ENCODE results near the gene KIF25.

The KIF25 gene

DNA sequence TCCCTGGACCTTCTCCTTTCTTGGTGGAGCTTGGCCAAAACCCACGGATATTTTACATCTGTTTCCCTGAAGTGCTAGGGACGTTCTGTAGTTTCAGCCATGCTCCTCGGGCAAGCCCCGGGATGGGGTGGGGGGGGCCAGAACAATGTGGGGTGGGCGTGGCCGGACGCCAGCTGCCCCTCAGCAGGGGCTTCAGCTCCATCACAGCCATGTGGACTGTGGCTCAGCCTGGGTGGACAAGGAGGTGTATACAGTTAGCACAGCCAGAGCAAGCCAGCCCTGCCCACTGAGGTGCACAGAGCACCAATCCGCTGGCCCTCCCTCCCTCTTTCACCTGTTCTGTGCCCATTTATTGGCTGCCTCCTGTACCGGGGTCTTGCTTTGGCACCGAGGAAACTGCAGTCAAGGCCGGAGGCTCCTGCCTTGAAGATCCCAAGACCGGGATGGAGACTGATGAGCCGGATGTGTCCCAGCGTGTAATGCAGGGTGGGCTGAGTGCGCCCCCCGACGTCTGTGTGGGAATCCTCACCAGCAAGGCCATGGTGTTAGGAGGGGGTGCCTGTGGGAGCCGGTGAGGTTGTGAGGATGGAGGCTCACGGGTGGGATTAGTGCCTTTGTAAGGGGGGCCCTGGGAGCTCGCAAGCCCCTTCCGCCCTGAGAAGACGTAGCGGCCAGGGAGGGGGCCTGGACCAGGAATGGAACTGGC is 53.6 kb downstream of the KIF25 start:
- DNase-seq (no peak), ATAC-seq (no peak)

DNA sequence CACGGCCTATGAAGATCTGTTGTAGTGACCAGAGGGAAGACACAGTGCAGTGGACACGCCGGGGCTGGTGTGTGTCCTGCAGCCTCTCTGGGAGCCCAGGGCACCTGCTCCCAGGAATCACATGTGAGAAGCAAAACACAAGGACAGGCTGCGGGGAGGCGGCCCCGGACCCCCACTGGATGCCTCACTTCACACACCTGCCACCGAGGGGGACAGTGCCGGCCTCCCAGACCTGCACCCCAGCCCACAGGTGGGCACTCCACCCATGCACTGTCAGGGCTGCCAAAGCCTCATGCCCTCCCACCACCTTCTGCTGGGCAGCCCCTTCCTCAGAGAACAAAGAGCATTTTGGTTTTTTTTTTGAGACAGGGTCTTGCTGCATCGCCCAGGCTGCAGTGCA is 54.2 kb downstream of the KIF25 start:
- DNase-seq (no peak), ATAC-seq (no peak)

DNA sequence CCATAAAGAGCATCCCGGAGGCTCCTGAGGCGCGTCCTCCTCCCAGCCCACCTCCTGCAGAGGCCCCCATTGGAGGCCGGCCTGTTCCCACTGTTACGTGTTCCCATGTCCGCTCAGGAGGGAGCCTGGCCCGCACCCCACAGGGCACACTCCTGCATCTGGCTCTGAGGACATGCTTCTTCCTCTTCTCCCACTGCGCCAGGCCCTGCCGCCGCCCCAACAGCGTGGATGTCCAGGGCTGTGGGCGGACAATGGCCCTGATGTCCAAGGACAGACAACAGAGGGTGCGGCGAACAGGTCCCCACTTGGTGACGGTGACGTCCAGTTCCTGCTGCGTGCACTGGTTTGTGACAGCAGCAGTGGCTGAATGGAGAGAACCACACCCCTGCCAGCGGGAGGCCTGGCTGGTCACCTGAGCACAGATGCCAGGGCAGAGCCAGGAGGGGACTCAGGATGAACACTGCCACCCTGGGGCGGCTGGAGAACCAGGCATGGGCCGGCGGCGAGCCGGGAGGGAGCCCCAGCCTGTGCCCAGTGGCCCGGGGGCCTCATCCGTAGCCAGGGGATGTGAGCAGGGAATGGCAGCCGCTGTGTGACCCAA is 54.9 kb downstream of the KIF25 start:
- DNase-seq (no peak), ATAC-seq (no peak)

- ATAC-seq (no peak), DNase-seq (no peak)
These were observed 55.9 kb downstream of the KIF25 start for GRCh38 chr6:168053086-168053956.

DNA sequence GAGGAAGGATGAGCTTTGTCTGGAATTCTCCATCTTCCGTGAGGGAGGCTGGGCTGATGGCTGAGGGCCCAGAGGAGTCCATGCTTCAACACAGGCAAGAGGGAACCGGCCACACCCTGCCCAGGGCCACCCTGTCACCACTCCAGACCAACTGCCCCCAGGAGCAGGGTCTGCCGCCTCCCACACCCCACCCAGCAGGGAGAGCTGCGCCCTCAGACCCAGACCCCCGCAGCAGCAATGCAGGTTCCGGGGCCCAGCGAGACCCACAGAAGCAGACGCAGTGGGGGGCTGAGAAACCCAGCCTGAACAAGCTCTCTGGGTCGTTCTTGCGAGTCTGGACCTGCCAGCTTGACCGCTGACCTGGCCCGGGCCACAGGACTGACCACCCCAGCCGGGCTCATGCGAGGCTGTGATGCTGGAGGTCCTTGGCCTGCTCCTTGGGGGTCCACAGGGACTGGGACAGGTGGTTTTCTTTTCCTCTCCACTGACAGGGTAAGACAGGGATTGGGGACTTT is 56.5 kb downstream of the KIF25 start:
- DNase-seq, result no peak
- no peak for ATAC-seq

GRCh38 chr6:168054765-168055560 is 57.5 kb downstream of the KIF25 start:
- ATAC-seq, result no peak
- no peak for DNase-seq

- ATAC-seq, result no peak
- DNase-seq, result no peak
These were observed 58.4 kb downstream of the KIF25 start for GRCh38 chr6:168055696-168056489.

DNA sequence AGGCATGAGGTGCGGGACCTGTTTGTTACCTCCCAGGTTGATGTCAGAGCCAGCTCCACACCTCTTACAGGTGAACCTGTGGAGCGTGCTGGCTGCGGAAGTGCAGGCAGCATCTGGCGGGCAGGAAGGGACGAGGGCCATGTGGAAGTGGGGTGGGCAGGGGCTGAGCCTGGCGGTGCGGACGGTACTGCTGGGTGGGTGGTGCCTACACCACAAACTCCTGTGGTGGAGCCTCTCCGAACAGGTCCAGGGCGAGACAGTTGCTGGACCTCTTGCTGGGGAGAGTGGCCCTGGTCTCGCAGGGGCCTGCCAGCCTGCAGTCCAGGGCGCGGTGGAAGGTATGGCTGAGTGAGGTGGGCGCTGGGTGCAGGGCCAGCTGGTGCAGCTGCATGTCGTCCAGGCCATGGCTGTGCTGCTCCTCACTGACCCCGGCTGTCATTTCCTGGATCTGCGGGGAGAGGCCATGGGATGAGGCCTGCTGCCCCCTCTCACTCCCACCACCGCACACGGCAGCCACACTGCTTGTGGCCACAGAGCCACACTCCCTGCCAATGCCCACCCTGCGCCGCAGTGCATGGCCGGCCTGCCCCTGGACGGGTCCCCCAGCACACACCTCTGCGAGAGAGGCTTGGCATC is 59.5 kb downstream of the KIF25 start:
- no peak for ATAC-seq
- DNase-seq, result no peak

GRCh38 chr6:168057836-168058235 is 60.4 kb downstream of the KIF25 start:
- ATAC-seq, result no peak
- no peak for DNase-seq

DNA sequence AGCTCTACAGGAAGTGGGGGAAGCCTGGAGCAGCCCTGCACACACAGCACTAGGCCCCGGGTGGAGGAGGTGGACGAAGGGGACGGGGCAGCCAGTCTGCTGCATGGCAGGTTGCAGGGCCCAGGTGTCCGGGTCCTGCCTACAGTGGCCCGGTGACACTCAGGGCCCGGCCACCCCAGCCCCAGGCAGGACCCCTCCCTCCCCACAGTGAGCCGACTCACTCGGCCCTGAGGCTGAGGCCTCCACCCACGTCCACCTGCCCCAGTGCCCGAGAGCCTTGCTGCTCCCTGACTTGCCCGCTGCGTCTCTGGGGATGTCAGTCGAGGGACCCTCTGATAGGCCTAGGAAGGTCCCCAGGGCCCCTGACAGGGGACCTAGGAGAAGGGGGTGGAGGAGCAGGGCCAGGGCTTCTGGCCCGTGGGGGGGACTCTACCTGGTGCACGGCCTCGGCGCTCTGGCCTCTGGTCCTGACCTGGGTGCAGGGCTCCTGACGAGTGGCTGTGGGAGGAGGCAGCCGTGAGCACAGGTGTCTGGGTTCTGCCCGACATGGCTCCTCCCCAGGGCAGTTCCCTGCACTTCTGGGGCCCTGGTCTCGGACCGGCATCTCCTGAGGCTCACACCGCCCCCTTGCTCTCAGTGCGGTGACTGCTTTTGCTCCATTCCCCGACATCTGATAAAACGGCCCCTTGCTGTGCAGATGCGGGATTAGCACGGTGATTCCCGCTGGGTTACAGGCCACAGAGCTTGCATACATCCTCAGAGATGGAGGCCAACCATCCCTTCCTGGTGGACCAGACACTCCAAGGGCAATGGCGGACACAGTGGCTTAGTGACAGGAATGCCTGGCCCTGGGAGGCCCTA is 61.5 kb downstream of the KIF25 start:
- ATAC-seq (no peak), DNase-seq (no peak)

DNA sequence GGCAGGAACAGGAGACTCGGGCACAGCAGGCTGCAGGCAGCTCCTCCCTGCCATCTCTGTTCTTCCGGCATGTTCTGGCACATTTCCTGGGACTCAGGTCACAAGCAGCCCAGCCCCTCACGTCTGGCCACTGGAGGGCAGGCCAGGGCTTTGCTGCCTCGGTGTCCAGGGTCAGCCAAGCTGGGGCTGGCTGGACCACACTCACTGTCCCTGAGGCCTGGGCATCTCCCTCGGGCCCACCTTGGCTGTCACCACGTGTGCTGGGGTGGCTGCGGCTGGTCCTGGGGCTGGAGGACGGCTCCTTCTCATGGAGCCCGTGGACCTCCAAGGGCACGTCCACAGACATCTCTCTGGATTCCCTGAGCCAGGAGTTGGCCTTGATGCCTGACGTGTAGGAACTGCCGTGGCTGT is 63.1 kb downstream of the KIF25 start:
- ATAC-seq (no peak), DNase-seq (no peak)

DNA sequence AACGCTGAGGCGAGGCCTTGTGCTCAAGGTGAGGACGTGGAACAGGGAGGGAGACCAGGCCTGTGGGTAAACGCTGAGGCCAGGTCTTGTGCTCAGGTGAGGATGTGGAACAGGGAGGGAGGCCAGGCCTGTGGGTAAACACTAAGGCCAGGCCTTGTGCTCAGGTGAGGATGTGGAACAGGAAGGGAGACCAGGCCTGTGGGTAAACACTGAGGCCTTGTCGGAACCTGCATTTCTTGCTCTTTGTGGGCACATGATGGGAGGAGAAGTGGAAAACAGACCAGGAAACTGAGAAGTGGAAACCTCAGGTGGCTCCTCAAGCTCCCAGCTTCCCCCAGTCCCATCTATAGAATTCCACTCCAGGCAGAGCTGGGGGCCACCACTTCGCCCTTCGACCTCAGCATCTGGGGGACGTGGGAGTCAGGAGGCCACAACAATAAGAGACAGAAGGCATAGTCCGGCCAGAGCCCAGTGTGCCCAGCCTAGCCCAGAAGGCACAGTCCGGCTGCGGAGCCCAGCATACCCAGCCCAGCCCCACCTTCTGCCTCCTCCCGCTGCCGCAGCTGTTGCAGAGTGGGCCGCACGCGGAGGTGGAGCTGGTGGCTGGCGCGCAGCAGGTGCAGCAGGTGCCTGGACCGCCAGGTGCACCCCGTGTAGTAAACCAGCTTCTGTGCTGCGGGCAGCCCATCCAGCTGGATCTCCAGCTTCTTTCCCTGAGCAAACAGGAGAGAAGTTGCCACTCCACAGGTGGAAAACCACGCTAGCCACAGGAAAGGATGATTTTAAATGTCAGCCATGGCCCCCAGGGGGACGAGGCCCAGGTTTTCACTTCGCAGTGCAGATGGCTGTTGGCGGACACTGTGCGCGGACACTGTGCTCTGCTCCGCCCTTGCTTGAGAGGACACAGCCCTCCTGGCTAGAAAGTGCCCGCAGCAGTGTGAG is 64.1 kb downstream of the KIF25 start:
- ATAC-seq, result no peak
- DNase-seq, result no peak

DNA sequence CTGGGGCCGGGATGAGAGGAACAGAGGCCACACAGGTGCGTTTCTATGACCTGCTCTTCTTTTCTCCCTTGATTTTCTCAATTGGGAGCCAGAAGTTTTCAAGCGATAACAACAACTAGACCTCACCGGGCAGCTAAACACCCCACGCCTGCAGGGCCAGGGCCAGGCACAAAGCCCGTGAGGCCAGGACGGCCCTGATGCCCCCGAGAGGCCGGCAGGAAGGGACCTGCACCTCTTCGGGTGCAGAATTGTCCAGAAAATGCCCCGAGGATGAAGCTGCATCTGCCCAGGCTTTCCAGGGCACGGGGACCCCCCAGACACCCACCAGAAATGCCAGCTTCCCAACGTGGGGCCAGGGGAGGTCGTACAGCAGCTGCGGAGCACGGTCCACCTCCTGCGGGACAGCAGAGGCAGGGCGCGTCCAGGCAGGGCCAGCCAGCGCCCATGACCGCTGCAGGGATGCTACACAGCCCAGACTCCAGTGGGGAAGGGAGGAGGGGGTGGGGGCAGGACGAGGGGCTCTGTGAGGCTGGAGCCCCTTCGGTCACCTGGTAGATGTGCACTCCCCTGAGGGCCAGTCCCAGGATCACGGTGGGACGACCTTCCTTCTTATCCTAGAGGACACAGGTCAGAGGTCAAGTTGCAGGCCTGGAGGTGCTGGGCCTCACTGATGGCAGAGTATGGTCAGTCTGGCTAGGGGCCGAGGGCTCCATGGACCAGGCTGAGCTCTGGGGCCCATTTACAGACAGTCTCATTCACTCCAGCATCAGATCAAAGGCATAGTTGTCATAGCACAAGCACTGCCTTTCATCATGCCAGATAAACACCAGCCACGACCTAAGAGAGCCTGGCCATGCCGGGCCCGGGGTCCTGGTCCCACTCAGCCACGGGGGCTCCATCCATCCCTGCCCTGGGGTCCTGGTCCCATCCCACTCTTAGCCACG is 65.1 kb downstream of the KIF25 start:
- ATAC-seq, result no peak
- no peak for DNase-seq

GRCh38 chr6:168063431-168063830 is 66.0 kb downstream of the KIF25 start:
- ATAC-seq (no peak), DNase-seq (no peak)

- no peak for ATAC-seq
- no peak for DNase-seq
These were observed 66.8 kb downstream of the KIF25 start for GRCh38 chr6:168064226-168064807.

DNA sequence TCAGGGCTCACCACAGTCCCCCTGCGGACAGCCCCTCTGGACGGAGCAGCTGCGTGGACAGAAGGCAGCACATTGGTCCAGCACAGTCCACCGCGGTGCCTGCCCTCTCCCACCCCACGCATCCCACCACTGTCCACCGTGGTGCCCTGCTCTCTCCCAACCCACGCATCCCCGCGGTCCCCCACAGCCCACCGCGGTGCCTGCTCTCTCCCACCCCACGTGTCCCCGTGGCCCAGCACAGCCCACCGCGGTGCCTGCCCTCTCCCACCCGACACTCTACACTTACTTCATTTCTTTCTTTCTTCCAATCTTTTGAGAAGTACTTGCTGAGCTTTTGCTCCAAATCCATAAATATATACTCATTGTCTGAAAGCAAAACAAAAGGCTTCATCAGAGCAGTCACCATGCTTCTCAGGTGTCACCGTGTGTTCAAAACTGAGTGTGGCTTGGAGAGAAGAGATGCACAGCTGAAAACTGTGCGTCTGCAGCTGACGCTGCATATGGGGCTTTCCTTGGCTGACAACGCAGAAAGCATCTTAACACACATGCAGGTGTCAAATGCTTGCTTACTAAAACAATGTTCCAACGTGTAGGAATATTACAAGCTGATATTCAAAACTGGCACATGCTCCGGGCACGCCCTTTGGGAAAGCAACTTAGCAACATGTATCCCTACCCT is 69.7 kb downstream of the KIF25 start:
- ATAC-seq (no peak), DNase-seq (no peak)

DNA sequence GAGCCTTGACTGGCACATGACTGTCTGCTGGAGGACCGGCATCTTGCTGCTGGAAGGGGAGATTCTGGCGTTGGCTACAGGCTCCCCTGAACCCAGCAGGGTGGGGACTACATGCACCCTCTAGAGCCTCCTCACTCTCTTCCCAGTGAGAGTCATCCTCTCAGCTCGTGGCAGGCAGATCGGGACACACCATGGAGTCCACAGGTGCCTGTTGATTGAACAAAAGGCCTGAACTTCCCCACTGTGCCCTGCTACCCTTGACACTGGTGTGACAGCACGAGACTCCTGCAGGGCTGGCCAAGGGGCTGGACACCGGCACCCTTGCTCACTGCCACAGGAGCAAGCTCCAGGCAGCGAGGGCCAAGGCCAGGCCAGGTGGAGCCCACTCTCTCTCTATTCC is 73.3 kb downstream of the KIF25 start:
- no peak for DNase-seq
- ATAC-seq, result no peak
